KG1 (cell line): Measurements from ENCODE around the gene DEFB129.
A peak's percentile ranks its signal among the peaks of the same experiment; 100 is the strongest.
"Not testable (repeated sequence)": the region's sequence is repeated elsewhere in the genome, so short reads cannot be mapped to it uniquely, and the experiment has no call there.

Source experiments
- DNase-seq: peaks from one replicate; lab custom pipeline; 2025; lab: John Stamatoyannopoulos, UW

DEFB129 gene

GRCh38 chr20:253447-253846 lies 26.4 kb downstream of the DEFB129 start:
- not testable (repeated sequence) for DNase-seq

DNA sequence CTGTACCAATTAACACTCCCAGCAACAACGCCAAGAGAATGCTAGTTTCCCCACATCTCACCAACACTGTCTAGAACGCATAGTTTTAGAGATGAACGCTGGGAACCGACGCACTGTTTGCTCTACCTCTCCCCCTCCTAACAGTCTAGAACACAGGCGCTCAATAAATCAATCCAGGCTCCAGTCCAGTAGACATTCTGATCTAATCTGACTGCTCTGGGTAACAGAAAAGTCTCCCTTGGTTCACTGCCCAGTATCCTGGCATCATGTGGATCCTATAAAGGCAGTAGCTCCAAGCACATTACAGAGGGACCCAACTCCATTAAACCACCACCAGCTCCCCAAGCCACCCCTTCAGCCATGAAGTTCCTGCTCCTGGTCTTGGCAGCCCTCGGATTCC lies 30.4 kb downstream of the DEFB129 start, which contains the start of gene DEFB132:
Gene DEFB132, plus strand, starts transcription at position 306 of the 400 bp plus-strand sequence. Its CDS starts 55 bp downstream, at position 361.
- DNase-seq = no peak

GRCh38 chr20:258269-258858 lies 31.3 kb downstream of the DEFB129 start:
- DNase-seq = no peak

DNA sequence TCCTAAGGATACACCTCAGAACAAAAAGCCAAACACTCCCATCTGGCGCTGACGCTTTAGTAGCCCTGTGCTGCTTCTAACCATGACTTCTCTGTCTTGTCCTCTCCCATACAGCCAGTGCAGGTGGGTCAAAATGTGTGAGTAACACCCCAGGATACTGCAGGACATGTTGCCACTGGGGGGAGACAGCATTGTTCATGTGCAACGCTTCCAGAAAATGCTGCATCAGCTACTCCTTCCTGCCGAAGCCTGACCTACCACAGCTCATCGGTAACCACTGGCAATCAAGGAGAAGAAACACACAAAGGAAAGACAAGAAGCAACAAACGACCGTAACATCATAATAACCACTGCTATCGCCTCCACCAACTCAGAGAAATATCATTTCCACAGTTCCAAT lies 31.9 kb downstream of the DEFB129 start:
- no peak for DNase-seq

- no peak for DNase-seq
Observed at GRCh38 chr20:259981-260380, 32.9 kb downstream of the DEFB129 start.

DNA sequence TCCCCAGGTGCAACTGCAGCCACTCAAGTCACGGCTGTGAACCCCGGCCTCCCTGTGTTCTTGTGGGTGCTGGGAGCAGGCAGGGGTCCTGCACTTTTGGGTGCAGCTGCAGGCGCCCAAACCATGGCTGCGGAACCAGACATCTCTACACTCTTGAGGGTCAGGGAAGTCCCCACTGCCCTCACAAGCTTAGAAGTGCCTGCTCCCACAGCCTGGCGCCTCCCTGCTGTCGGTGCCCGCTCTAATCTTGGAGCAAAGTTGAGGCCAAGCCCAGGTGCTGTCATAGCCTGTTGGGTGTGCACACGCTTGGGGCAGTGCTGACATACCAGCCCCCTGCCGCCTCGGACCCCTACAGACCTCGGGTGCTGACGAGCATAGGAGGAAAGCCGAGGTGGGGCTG lies 36.6 kb downstream of the DEFB129 start:
- no peak for DNase-seq

- DNase-seq = peak; percentile 79
Observed at GRCh38 chr20:266596-267562, 39.8 kb downstream of the DEFB129 start.

GRCh38 chr20:270517-270916 lies 43.5 kb downstream of the DEFB129 start:
- DNase-seq = no peak

DNA sequence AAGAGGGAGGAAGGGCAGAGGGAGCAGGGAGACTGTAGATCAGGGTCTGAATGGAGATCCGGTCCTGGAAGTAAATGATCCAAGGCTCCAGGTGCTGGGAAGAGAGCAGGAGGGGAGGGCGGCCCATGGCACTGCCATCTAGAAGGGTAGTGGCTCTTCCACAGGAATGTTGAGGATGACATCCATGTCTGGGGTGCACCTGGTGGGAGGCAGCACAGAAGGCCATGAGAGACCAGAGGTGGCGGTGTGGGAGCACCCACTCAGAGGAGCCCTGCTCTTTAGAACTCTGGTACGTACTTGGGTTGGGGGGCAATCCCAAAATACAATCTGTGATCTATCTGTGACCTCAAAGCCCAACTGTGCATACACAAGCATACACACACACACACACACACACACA lies 44.0 kb downstream of the DEFB129 start:
- no peak for DNase-seq

DNA sequence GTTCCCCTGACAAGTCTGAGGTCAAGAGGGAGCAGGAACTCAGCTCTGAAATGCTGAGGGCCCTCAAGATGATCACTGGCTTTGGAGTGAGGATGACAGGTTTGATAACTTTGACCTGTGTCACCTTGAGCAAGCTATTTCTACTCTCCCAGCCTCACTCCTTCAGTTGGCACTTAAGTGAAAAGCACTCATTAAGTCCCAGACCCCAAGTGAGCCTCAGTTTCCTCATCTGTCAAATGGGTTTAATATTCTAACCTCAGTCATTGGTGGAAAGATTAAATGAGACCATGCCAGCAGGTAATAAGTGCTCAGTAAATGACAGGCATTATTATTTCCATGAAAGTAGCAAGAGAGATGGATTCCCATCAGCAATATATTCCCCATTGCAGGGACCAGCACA lies 44.5 kb downstream of the DEFB129 start:
- no peak for DNase-seq

GRCh38 chr20:272718-273117 lies 45.7 kb downstream of the DEFB129 start:
- DNase-seq = no peak

DNA sequence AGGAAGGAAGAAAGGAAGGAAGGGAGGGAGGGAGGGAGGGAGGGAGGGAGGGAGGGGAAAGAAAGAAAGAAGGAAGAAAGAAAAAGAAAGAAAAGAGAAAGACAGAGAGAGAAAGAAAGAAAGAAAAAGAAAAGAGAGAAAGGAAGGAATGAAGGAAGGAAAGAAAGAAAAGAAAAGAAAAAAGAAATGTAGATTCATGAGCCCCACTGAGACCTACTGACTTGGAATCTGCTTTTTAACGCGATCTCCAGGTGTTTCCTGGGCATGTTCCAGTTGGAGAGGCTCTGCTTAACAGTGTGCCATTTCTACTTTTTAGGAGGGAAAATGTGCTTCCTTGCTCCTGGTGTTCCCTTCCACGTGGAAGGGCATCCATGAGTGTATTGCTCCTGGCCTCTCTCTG lies 46.8 kb downstream of the DEFB129 start:
- DNase-seq = no peak

GRCh38 chr20:275791-276190 lies 48.7 kb downstream of the DEFB129 start:
- DNase-seq = no peak

DNA sequence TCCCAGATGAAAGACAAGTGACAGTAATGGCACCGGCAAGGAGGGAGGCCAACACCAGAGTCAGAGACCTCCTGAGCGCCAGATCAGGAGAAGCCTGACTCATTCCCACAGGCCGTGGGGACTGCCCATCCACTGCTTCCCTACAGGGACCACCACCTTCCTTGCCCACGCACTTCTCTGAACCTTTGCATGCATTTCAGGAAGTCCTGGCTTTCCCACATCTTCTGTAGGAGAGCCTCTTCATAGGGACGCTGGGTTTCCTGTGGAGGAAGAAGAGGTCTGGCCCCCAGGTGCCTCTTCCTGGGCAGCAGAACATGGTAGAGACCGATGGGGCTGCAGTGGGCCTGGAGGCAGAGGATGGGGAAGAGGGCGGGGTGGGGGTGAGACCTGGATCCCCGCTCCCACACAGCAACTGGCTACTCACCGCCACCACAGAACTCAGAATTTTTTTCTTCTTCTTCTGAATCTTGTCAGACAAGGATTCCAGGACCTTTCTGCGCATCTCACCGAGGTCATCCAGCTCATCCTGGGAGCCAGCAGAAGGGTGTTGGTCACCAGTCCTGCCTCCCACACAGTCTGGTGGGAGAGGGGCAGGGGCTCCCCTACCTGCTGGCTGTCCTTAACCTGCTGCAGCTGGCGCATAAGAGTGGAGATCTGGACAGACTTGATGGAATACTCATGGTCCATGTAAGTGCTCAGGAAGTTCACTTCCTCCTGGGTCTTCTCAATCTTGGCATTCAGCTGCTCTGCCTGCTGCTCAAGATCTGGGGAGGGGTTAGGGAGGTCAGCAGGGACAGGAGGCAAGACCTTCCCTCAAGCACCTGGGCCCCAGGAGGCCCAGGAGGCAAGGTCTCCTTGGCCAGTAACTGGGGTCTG lies 49.8 kb downstream of the DEFB129 start:
- no peak for DNase-seq

DNA sequence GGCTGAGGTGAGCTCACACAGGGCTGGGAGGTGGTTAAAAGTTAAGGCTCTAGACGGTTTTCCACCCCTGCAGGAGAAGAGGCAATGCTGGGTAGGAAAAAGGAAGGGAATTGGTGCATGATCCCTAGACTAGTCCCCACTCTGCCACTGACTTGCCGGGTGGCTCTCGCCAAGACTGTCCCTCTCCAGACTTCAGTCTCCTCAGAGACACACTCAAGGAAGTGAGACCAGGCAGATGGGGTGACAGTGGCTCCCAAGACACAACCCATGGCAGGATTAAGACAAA lies 50.4 kb downstream of the DEFB129 start:
- no peak for DNase-seq

DNA sequence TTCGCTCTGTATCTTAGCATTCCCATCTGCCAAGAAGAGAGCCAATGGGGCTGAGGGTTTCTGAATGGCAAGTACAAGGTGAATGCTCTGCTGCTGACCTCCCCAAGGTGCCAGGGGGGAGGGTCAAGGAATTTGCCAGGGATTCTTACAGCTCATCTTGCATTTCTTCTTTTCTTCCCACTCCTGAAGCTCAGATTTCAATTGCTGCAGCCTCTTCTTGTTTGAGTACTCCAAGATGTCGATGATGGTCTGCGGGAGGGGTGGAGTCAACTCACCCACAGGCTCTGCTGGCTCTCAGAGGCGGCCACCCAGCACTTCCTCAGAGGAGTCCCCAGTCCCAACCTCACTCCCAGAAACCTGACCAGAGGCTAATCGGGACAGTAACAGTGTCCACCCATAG lies 51.1 kb downstream of the DEFB129 start:
- DNase-seq = no peak

GRCh38 chr20:278607-279571 lies 51.8 kb downstream of the DEFB129 start:
- DNase-seq = no peak
